ENCODE measurements around the gene DNAJC2. TPM values are rescaled to one million over a fixed set of nuclear protein-coding genes. Genes with fewer than 3 reads are reported as not detected.
A peak's percentile ranks its signal among the peaks of the same experiment; 100 is the strongest.
"Not testable (repeated sequence)": the region's sequence is repeated elsewhere in the genome, so short reads cannot be mapped to it uniquely, and the experiment has no call there.

DNAJC2 gene
- total RNA-seq, 1 donor from 2014 or later: 14.7 TPM

- FAIRE-seq (no peak), DNase-seq (ENCODE audit: low spot score in 2 of 2) (no peak)
Measured at GRCh38 chr7:103343332-103343731, 1.2 kb downstream of the DNAJC2 start.

- no peak for FAIRE-seq
- no peak for DNase-seq (ENCODE audit: low spot score in 2 of 2)
Measured at GRCh38 chr7:103341466-103341865, 3.1 kb downstream of the DNAJC2 start.

GRCh38 chr7:103338864-103339263 is 5.7 kb downstream of the DNAJC2 start:
- DNase-seq (ENCODE audit: low spot score in 2 of 2) (no peak), FAIRE-seq (no peak)

GRCh38 chr7:103336761-103337160 is 7.8 kb downstream of the DNAJC2 start:
- DNase-seq (ENCODE audit: low spot score in 2 of 2) (no peak), FAIRE-seq (no peak)

- FAIRE-seq: no peak
- no peak for DNase-seq (ENCODE audit: low spot score in 2 of 2)
Measured at GRCh38 chr7:103325744-103326143, 18.8 kb downstream of the DNAJC2 start.

GRCh38 chr7:103317009-103317408 is 27.6 kb downstream of the DNAJC2 start:
- DNase-seq (ENCODE audit: low spot score in 2 of 2): no peak
- FAIRE-seq: no peak

- FAIRE-seq: no peak
Measured at GRCh38 chr7:103316380-103316941, 28.1 kb downstream of the DNAJC2 start.

GRCh38 chr7:103314852-103315251 is 29.7 kb downstream of the DNAJC2 start:
- FAIRE-seq: no peak
- DNase-seq (ENCODE audit: low spot score in 2 of 2): no peak

More at GRCh38 chr7:103316380-103316941, 28.1 kb downstream of the DNAJC2 start:
- DNase-seq (ENCODE audit: low spot score in 2 of 2): no peak

GRCh38 chr7:103307503-103308231 is 36.9 kb downstream of the DNAJC2 start:
- no peak for FAIRE-seq
- DNase-seq (ENCODE audit: low spot score in 2 of 2): no peak

- FAIRE-seq: no peak
- no peak for DNase-seq (ENCODE audit: low spot score in 2 of 2)
Measured at GRCh38 chr7:103301441-103301840, 43.1 kb downstream of the DNAJC2 start.

GRCh38 chr7:103299660-103300059 is 44.9 kb downstream of the DNAJC2 start:
- FAIRE-seq (no peak), DNase-seq (ENCODE audit: low spot score in 2 of 2) (no peak)

- DNase-seq (ENCODE audit: low spot score in 2 of 2) (no peak), FAIRE-seq (no peak)
Measured at GRCh38 chr7:103297837-103298179, 46.8 kb downstream of the DNAJC2 start.

GRCh38 chr7:103296901-103297836 is 47.4 kb downstream of the DNAJC2 start, which contains the start of gene PMPCB:
Gene PMPCB (plus strand): TSS chr7:103297435. CDS start chr7:103297460, 25 bp downstream.
- FAIRE-seq (no peak), DNase-seq (ENCODE audit: low spot score in 2 of 2) (peak; percentile 82 to 88)

- FAIRE-seq (no peak), DNase-seq (ENCODE audit: low spot score in 2 of 2) (no peak)
Measured at GRCh38 chr7:103293526-103293925, 51.0 kb downstream of the DNAJC2 start.

- FAIRE-seq: no peak
- DNase-seq (ENCODE audit: low spot score in 2 of 2): no peak
Measured at GRCh38 chr7:103292122-103292521, 52.4 kb downstream of the DNAJC2 start.

GRCh38 chr7:103282802-103283427 is 61.7 kb downstream of the DNAJC2 start:
- DNase-seq (ENCODE audit: low spot score in 2 of 2): not testable (repeated sequence)
- FAIRE-seq: peak; percentile 98

GRCh38 chr7:103280803-103281155 is 63.8 kb downstream of the DNAJC2 start:
- DNase-seq (ENCODE audit: low spot score in 2 of 2); FAIRE-seq: not testable (repeated sequence)

- peak in 1 of 2 donors; percentile 17 for DNase-seq (ENCODE audit: low spot score in 2 of 2)
- FAIRE-seq: not testable (repeated sequence)
Measured at GRCh38 chr7:103279963-103280802, 64.4 kb downstream of the DNAJC2 start.

- DNase-seq (ENCODE audit: low spot score in 2 of 2); FAIRE-seq: not testable (repeated sequence)
Measured at GRCh38 chr7:103279636-103279962, 65.0 kb downstream of the DNAJC2 start.

GRCh38 chr7:103278195-103278594 is 66.4 kb downstream of the DNAJC2 start:
- not testable (repeated sequence) for DNase-seq (ENCODE audit: low spot score in 2 of 2); FAIRE-seq

Measured in frontal cortex (tissue), 4 donors.